CD4-positive, alpha-beta T cell treated with Interleukin-17A for 1 hour (primary cell): ENCODE measurements around the gene GAMT.

Source experiments
- DNase-seq: peaks from one replicate; pipeline ENCODE4 v3.0.0-alpha.2; 2020

The GAMT gene

GRCh38 chr19:1363599-1363998, 37.7 kb downstream of the GAMT start:
- DNase-seq, result peak; percentile 62

DNA sequence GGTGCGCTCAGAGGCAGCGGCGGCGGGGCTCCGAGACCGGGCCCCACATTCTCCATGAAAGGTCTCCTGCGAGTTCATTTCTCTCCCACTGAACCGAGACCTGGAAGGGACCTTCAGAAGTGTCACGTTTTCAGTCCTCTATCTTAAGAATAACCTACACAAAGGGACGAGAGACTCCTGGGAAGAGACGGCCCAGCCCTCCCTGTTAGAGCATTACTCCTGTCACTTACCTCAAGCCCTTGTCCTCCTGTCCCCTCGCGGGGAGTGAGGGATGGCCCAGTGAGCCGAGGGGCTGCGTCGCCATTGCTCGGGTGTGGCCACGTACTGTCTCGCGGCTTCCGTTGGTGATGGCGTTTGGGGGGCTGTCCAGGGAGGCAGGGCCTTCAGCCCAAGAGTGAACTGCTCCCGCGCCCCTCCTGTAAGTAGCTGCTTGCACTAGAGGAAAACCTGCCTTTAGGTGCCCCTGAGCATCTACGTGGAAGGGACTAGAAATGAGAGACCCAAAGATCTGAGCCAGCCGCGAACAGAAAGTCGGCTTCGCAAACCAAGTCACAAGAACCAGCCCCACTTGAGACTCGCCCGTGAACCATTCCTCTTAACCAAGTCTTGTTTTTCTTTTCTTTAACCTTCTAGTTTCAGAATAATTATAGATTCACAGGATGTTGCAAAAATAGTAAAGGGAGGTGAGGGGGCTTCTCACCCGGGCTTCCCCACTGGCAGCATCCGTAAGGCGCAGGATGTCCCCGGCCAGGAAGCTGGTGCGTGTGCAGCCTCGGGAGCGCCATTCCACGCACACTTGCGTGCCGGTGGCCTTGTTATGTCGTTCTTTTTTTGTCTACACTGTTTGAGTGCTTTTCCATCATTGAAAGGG, 38.7 kb downstream of the GAMT start:
- DNase-seq, result no peak

- no peak for DNase-seq
Observed at GRCh38 chr19:1361601-1362386, 39.5 kb downstream of the GAMT start.

- DNase-seq, result no peak
Observed at GRCh38 chr19:1360818-1361461, 40.4 kb downstream of the GAMT start.

- no peak for DNase-seq
Observed at GRCh38 chr19:1360126-1360817, 41.1 kb downstream of the GAMT start.

- DNase-seq, result no peak
Observed at GRCh38 chr19:1357531-1358109, 43.7 kb downstream of the GAMT start.

DNA sequence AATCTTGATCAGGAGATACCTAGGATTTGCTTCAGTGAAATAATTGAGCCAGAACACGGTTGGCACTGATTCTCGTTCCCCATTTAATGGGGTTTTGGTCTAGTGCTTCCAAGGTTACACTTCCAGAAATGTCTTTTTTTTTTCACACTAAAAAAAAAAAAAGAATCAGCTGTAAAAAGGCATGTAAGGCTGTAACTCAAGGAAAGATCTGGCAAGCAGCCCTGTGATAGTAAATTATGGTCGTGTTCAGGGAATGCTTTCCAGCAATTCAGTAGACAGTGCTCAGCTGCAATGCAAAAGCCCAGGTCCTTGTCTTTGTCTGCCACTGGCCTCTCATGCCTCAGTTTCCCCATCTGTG, 44.9 kb downstream of the GAMT start:
- no peak for DNase-seq

- DNase-seq, result no peak
Observed at GRCh38 chr19:1355568-1356507, 45.5 kb downstream of the GAMT start.

GRCh38 chr19:1354970-1355567, 46.3 kb downstream of the GAMT start:
- DNase-seq, result no peak

DNA sequence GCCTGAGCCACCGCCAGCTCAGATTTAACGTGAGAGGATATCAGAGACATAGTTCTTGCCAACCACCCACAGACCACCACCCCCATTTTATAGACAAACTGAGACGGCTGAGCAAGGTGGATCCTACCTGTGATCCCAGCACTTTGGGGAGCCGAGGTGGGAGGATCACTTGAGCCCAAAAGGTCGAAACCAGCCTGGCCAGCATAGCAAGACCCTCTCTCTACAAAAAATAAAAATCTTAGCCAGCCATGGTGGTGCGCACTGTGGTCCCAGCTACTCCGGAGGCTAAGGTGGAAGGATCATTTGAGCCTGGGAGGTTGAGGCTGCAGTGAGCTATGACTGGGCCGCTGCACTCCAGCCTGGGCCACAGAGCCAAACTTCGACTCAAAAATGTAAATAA, 48.2 kb downstream of the GAMT start:
- no peak for DNase-seq

- no peak for DNase-seq
Observed at GRCh38 chr19:1351381-1351851, 49.9 kb downstream of the GAMT start.

- DNase-seq, result no peak
Observed at GRCh38 chr19:1350867-1351266, 50.5 kb downstream of the GAMT start.

- no peak for DNase-seq
Observed at GRCh38 chr19:1349211-1349610, 52.1 kb downstream of the GAMT start.
